ENCODE data around the gene LCNL1.

LCNL1 gene

DNA sequence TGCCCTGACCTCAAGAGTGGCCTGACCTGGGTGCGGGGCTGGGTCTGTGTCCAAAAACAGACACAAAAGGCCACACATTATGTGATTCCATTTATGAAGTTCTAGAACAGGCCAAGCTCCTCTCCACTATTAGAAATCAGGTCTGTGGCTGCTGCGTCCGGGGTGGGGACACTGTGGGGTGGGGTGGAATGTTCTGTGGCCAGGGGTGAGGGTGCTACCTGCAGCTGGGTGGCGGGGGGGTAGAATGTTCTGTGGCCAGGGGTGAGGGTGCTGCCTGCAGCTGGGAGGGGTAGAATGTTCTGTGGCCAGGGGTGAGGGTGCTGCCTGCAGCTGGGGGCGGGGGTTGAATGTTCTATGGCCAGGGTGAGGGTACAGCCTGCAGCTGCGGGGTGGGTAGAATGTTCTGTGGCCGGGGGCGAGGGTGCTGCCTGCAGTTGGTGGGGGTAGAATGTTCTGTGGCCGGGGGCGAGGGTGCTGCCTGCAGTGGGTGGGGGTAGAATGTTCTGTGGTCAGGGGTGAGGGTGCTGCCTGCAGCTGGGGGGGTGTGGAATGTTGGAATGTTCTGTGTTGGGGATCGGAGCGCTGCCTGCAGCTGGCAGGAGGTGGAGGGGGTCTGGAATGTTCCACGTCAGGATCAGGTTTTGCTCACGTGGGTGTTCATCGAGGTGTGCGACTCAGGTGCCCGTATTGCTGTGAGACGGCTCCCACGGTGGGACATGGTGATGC, 22.4 kb upstream of the LCNL1 start:
- DNase-seq (ENCODE audit: low read depth in 2 of 2) = no peak

GRCh38 chr9:136960938-136961275, 21.9 kb upstream of the LCNL1 start:
- DNase-seq (ENCODE audit: low read depth in 2 of 2) = no peak

GRCh38 chr9:136961279-136962065, 21.3 kb upstream of the LCNL1 start:
- no peak for DNase-seq (ENCODE audit: low read depth in 2 of 2)

- DNase-seq (ENCODE audit: low read depth in 2 of 2) = no peak
Measured at GRCh38 chr9:136962163-136962562, 20.6 kb upstream of the LCNL1 start.

DNA sequence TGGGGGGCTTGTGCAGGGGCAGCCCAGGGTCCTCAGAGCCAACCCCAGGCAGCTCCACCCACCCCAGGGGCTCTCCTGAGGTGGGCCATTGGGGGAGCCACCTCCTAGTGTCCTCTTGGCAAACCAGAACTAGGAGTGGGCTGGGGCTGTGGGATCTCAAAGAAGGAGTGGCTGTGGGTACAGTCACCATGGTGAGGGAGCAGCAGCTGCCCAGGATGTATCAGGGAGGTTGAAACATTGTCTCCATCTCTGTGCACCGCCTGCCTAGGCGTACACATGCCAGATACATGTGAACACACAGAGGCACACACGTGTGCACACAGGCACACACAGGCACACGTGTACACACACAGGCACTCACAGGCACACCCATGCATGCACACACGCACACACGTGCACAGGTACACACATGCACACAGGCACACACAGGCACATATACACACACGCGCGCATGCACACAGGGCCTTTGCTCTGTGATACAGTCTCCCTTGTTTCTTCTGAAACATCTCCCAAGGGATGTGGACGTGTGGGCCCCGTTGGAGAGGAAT, 20.0 kb upstream of the LCNL1 start:
- no peak for DNase-seq (ENCODE audit: low read depth in 2 of 2)

GRCh38 chr9:136963341-136963740, 19.5 kb upstream of the LCNL1 start:
- no peak for DNase-seq (ENCODE audit: low read depth in 2 of 2)

DNA sequence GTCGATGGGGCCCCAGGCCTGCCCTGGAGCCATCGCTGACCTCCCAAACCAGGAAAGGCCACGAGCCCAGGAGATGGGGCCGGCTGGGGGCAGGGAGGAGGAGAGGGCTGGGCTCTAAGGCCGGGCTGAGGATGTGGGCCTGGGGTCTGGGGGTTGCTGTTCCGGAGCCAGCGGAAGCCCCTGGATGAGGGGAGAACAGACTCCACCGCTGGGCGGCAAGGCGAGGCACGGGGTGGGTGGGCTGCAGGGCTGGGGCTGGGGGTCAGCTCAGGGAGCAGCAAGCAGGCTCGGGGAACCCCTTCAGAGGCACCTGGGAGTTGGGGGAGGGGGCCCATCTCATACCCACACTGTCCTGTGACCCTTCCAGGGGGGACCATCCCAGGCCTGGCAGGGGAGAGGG, 19.0 kb upstream of the LCNL1 start:
- no peak for DNase-seq (ENCODE audit: low read depth in 2 of 2)

DNA sequence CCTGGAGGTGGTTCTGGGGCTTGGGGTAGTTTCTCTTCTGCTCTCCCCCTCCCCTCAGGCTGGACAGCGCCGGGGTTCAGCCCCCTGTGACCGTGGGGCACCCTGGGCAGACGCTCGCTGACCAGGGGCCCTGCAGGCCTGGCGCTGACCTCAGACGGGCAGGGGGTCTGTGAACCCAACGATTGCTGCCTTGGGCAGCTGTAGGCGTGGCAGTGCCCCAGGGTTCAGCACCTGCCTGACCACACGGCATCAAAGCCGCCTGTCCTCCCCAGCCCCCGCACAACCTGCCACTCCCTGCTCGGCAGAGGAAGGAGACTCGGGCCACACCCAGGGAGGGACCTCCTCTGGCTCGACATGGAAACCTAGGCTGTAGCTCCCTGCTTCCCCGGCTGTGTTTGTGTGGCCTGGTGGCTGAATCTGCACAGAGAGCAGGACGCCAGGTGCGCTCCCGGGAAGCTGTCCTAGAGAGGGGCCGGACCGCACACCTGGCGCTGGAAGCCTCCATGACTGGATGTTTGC, 18.6 kb upstream of the LCNL1 start:
- no peak for DNase-seq (ENCODE audit: low read depth in 2 of 2)

DNA sequence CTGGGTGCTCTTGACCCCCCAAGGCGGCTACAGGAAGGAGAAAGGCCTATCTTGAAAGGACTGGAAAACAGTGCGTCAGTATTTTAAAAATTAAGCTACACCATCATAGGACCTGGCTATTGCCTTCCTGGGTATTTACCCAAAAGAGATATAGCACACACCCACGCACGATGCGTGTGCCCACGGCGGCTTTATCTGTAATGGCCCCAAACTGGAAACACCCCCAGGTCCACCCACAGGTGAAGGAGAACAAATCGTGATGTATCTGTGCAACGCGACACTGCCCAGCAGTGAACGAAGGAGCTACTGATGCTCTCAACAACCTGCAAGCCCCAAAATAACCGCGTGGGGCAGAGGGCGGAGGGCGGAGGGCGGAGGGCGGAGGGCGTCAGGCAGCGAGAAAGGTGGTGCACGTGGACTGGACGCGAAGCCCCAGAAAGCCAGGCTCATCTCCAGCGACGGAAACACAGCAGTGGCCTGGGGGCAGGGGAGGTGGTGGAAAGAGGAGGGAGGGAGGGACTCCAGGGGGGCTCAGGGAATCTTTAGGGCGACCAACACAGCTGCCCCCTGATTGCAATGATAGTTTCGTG, 17.9 kb upstream of the LCNL1 start:
- no peak for DNase-seq (ENCODE audit: low read depth in 2 of 2)

DNA sequence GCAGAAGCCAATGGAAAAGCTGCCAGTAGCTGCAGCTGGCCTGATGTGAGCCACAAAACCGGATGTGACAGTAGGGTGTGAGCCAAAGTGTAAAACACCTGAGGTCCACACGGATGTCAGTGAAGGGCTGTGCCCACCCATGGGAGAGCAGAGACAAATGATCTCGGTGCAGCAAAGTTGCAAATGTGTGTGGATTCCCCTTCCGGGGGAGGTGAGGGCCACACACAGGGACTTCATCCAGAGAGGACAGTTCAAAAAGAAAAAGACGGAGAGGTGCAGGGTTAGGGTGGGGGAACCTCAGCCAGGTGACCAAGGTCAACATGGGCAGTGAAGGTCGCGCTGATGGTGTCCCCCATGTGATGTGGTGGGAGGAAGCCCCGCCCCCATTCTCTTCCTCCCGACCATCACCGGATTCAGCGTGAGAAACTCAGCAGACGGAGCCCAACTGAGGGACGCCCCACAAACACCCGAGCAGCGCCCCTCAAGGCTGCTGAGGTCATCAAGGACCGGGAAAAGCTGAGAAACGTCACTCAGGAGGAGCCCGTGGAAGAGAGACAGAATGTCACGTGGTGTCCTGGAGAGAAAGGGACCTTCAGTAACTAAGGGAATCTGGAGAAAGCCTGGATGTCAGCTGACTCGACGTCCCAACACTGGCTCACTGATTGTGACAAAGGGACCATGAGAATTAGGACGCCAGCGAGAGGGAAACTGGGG, 16.9 kb upstream of the LCNL1 start:
- DNase-seq (ENCODE audit: low read depth in 2 of 2) = no peak

DNA sequence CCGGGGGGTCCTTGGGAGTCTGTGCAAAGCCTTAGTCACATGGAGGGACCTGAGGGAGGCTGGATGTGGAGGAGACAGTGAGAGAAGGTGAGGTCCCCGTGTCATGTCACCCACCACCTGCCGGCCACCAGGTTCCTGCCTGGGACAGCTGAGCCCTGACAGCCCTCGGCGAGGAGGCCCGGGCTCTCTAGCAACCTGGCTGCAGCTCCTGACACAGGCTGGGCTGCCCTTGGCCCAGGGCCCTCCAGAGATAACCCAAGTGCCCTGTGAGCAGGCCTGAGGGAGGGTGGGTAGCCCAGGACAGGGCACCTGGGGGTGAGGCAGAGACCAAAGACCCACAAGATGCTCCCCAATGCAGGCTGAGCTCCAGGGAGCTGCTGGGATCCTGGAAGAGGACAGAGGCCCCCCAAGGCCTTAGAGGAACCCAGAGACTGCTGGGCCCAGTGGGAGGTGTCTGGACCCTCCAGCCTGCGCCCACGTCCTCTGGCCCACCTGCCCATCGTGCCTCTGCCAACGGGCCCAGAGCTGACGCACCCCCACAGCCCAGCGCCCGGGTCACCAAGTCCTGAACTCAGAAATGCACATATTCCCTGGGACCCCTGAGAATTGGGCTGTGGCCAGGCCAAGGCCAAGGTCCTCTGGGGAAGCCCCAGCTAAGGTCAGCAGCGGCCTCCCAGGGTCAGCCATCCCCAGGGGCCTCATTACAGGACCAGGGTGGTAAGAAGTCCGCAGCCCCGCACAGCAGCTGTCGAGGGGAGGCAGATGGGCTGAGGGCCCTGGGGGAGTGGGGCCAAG, 14.3 kb upstream of the LCNL1 start:
- no peak for DNase-seq (ENCODE audit: low read depth in 2 of 2)

DNA sequence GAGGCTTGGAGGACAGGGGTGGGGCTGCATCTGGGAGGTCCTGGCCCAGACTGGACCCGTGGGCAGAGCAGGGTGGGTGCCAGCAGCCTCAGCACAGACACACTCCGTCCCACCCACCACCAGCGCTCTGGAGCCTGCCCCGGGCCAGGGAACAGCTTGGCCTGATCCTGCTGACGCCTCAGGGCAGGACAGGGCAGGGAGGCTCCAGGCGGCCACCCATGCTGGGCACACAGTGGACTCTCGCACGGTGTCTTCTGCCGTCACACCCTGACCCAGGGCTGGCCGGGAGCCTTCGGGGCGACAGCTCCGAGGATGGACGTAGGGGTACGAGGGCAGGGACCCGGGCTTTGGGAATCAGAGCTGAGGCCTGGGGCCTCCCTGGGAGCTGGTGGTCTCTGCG, 13.6 kb upstream of the LCNL1 start:
- no peak for DNase-seq (ENCODE audit: low read depth in 2 of 2)

DNA sequence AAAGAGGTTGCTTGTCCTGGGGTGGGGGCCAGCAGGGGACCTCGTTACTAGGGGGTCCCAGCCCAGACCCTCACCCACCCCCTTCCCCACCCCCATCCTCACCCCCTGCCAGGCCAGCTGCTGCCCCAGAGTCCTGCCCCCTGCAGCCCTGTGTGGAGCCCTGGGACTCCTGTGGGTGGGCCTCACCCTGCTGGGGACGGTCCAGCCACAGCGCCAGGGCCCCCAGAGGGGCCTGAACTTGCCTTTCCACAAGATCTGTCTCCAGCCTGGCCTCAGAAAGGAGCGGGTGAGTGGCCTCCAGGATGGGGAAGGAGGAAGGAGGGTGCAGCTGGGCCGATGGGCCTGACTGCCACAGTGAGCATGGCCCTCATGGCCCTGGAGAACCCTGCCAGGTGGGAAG, 13.0 kb upstream of the LCNL1 start:
- DNase-seq (ENCODE audit: low read depth in 2 of 2) = no peak

DNA sequence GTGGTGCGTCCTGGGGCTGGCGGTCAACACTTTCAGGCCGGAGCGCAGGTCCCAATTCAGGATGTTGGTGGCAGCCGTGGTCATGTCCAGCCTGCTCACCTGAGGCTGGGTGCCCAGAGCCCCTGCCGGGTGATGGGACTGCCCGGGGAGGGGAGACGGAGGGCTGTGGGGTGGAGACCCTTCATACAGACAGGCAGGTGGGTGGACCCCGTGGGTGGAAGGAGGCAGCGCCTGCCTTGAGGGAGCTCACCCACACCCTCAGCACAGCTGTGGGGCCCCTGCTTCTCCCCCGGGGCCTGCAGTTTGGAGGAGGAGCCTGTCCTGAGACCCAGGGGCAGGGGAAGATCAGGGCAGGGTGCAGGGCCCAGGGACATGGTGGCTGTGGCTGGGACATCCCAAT, 12.4 kb upstream of the LCNL1 start:
- no peak for DNase-seq (ENCODE audit: low read depth in 2 of 2)

GRCh38 chr9:136971746-136972145, 11.0 kb upstream of the LCNL1 start:
- DNase-seq (ENCODE audit: low read depth in 2 of 2) = no peak

GRCh38 chr9:136972335-136972734, 10.5 kb upstream of the LCNL1 start:
- no peak for DNase-seq (ENCODE audit: low read depth in 2 of 2)

DNA sequence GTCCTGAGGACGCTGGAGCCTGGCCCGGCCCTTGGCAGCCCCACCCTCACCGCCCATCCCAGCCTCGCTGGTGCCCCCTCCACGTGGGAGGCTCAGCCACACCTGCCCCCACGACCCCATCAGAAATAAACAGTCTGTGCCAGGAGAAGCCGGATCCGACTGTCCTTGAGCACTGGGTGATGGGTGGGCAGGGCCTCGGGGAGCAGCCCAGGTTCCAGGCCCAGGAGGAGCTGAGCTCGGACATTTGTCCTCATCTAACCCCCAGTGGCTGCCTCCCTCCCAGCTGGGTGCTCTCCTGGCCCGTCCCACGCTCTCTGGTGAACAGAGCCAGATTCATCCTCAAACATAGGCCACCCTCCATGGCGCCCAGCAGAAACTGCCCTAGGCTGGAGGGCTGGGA, 10.1 kb upstream of the LCNL1 start:
- DNase-seq (ENCODE audit: low read depth in 2 of 2) = no peak

DNA sequence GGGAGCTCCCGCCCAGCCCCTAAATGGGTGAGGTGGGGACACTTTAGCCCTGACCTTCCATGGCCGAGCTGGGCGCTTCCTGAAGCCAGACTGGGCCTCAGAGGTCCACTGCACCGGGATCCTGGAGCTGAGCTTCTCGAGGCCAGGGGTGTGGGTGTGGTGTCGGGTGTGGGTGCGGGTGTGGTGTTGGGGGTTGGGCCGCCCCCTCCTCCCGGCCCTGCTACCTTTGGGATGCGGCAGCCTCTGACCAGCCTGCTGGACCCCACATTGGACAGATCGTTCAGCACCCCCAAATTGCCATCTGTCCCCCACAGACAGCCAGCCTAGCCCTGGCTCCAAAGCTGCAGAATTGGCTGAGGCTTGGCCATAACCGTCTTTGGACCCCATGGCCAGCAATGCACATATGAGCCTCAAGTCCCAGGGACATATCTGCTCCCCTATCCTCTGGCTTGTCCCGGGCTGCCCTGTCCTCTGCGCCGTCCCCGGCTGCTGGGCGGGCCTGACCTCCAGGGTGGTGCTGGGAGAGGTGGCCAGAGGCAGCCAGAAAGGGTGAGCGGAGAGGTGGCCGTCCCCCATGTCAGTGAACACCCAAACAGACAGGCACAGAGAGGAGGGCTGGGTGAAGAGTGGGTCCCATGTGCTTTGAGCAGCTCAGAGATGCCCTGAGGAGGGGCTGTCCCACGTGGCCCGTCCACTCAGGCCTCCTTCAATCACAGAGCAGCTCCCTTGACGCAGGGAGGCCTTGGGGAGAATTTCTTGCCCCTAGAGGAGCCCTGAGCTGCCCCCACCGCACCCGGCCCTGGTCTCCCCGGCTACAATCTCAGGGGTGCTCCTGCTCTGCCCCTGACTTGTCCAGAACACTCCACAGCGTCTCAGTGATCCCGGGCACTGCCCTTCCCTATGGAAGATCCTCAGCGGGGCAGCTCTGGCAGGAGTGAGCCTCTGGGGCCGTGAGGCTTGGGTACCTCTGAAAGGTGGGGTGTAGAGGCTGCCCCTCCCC, 8.9 kb upstream of the LCNL1 start:
- no peak for DNase-seq (ENCODE audit: low read depth in 2 of 2)

GRCh38 chr9:136974817-136975535, 7.8 kb upstream of the LCNL1 start:
- DNase-seq (ENCODE audit: low read depth in 2 of 2) = no peak

Measured in activated CD4-positive, alpha-beta T cell treated with anti-CD3 and anti-CD28 coated beads for 24 hours (primary cell).